AG09309 (cell line): ENCODE data around the gene PHF2.

ENCODE experiments used
- DNase-seq: peaks from one replicate; pipeline ENCODE4 v3.0.0-alpha.2; 2010; ENCODE audit warnings: low read depth
- H3K4me3 ChIP-seq: 2 replicates; pipeline ENCODE4 v1.5.1; 2011; ENCODE audit warnings: mild to moderate bottlenecking, low read depth, low read length, moderate library complexity; ENCODE audit not compliant: control insufficient read depth
- CTCF ChIP-seq: IDR thresholded peaks from 2 replicates; pipeline ENCODE4 v1.5.1; 2011; ENCODE audit warnings: mild to moderate bottlenecking, low read depth, low read length, inconsistent platforms; ENCODE audit not compliant: insufficient read depth, control insufficient read depth; ENCODE audit errors: missing control alignments

PHF2 gene

GRCh38 chr9:93598647-93599241, 22.4 kb downstream of the PHF2 start:
- no peak overlapping the region for H3K4me3 ChIP-seq
- no peak for TF ChIP-seq CTCF
- DNase-seq, result no peak

GRCh38 chr9:93599571-93600403, 23.4 kb downstream of the PHF2 start:
- DNase-seq, result no peak
- no peak overlapping the region for H3K4me3 ChIP-seq
- no peak for TF ChIP-seq CTCF

GRCh38 chr9:93600504-93600903, 24.1 kb downstream of the PHF2 start:
- no peak for TF ChIP-seq CTCF
- H3K4me3 ChIP-seq, result no peak overlapping the region
- DNase-seq, result no peak

GRCh38 chr9:93601063-93601462, 24.7 kb downstream of the PHF2 start:
- TF ChIP-seq CTCF, result no peak
- no peak overlapping the region for H3K4me3 ChIP-seq
- no peak for DNase-seq

- no peak overlapping the region for H3K4me3 ChIP-seq
- no peak for DNase-seq
- TF ChIP-seq CTCF, result no peak
Measured at GRCh38 chr9:93601666-93602065, 25.3 kb downstream of the PHF2 start.

- TF ChIP-seq CTCF, result no peak
- no peak for DNase-seq
- H3K4me3 ChIP-seq, result no peak overlapping the region
Measured at GRCh38 chr9:93603011-93603410, 26.6 kb downstream of the PHF2 start.
